COLO668 (cell line): ENCODE results near the gene PTPRG.

ENCODE experiments used
- DNase-seq: peaks from one replicate; lab custom pipeline; 2025; ENCODE audit not compliant: unreplicated experiment; lab: John Stamatoyannopoulos, UW

The PTPRG gene

GRCh38 chr3:61945657-61946056, 384.3 kb downstream of the PTPRG start:
- no peak for DNase-seq

GRCh38 chr3:61946570-61947324, 385.4 kb downstream of the PTPRG start:
- no peak for DNase-seq

- DNase-seq = no peak
These were observed 386.1 kb downstream of the PTPRG start for GRCh38 chr3:61947456-61947855.

GRCh38 chr3:61948699-61949305, 387.4 kb downstream of the PTPRG start:
- DNase-seq = no peak

- no peak for DNase-seq
These were observed 392.7 kb downstream of the PTPRG start for GRCh38 chr3:61954097-61954540.

GRCh38 chr3:61955483-61955882, 394.1 kb downstream of the PTPRG start:
- no peak for DNase-seq

- no peak for DNase-seq
These were observed 394.9 kb downstream of the PTPRG start for GRCh38 chr3:61956236-61956635.

GRCh38 chr3:61957259-61957658, 395.9 kb downstream of the PTPRG start:
- no peak for DNase-seq

- no peak for DNase-seq
These were observed 399.6 kb downstream of the PTPRG start for GRCh38 chr3:61960976-61961375.

GRCh38 chr3:61961900-61962299, 400.5 kb downstream of the PTPRG start:
- no peak for DNase-seq

- DNase-seq = no peak
These were observed 403.2 kb downstream of the PTPRG start for GRCh38 chr3:61964566-61964965.

GRCh38 chr3:61965770-61966131, 404.4 kb downstream of the PTPRG start:
- no peak for DNase-seq

- DNase-seq = no peak
These were observed 404.8 kb downstream of the PTPRG start for GRCh38 chr3:61966200-61966599.

GRCh38 chr3:61967019-61967418, 405.6 kb downstream of the PTPRG start:
- no peak for DNase-seq

- DNase-seq = no peak
These were observed 406.6 kb downstream of the PTPRG start for GRCh38 chr3:61967937-61968336.

GRCh38 chr3:61974662-61975061, 413.3 kb downstream of the PTPRG start:
- no peak for DNase-seq

- DNase-seq = no peak
These were observed 413.8 kb downstream of the PTPRG start for GRCh38 chr3:61975199-61975598.

GRCh38 chr3:61975936-61976335, 414.6 kb downstream of the PTPRG start:
- no peak for DNase-seq

GRCh38 chr3:61978460-61979419, 417.4 kb downstream of the PTPRG start:
- no peak for DNase-seq

- no peak for DNase-seq
These were observed 418.3 kb downstream of the PTPRG start for GRCh38 chr3:61979638-61980037.

- DNase-seq = no peak
These were observed 418.7 kb downstream of the PTPRG start for GRCh38 chr3:61980041-61980440.

GRCh38 chr3:61981060-61981459, 419.7 kb downstream of the PTPRG start:
- DNase-seq = no peak
